ENCODE measurements around the gene ACBD4.

- no peak for TF ChIP-seq CTCF (IDR thresholded peaks at IDR 0.05; ENCODE audit: insufficient read depth, low read length)
- no peak for TF ChIP-seq POLR2AphosphoS5 (IDR thresholded peaks at IDR 0.05; ENCODE audit: low read depth)
- TF ChIP-seq GABPA (IDR thresholded peaks at IDR 0.05; ENCODE audit: low read depth), result no peak
Observed at GRCh38 chr17:45106582-45106981, 28.9 kb upstream of the ACBD4 start.
